HEK293T (cell line): Measurements from ENCODE around the gene TTC6.

Source experiments
- LEF1 ChIP-seq: fragments of 450-650 bp; IDR thresholded peaks from 2 replicates; pipeline ENCODE4 v1.6.1; 2017; ENCODE audit warnings: mild to moderate bottlenecking, borderline replicate concordance
- SUZ12 ChIP-seq: fragments of 450-650 bp; IDR thresholded peaks from 2 replicates; pipeline ENCODE4 v1.6.1; 2016; ENCODE audit warnings: mild to moderate bottlenecking

DNA sequence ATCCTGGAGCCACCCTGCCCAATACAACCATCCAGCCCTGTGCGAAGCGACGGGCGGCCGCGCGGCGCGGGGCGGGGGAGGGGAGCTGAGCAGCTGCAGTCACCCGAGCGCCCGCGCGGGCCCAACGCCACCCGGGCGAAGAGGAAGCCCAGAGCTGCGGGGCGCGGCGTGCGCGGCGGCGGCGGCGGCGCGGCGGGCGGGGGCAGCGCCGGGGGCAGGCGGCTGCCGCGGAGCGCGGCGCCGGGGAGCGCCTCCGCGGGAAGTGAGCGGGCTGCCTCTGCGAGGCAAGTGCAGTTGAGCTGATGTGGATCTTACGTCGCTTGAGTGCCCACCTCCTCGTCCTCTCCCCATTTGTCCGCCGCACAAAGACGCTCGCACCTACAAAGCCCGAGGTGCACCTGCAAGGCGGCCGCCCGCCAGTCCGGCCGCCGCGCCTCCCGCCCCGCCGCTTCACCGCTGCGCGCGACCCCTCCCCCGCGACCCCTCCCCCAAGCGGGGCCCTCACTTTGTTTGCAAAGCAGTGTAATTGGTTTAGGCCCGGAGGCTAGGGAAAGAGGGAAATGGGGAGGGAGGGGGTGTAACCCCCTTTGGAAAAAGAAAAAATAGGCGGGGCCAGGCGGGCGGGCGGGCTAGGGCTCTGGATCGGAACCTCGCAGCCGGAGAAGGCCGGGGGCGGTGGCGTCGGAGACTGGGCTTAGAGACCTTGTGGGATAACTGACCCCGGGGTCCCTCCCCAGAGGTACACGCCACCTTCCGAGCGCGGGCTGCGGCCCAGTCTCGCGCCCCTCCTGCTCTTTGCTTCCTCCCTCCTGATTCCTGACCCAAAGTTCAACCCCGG lies at the start of gene TTC6, which contains the start of gene FOXA1:
- TF ChIP-seq LEF1 (no peak), SUZ12 (no peak)
